H1 (cell line): ENCODE data around the gene AGER. TPM values are rescaled to one million over a fixed set of nuclear protein-coding genes. Genes with fewer than 3 reads are reported as not detected.

ENCODE experiments used
- CTCF ChIA-PET: fragments of 300-600 bp; sonication (Branson Sonifier 250); formaldehyde crosslinking; loops from one replicate; lab custom pipeline; 2021; ENCODE audit not compliant: partially characterized antibody; lab: Charles Lee
- POLR2A ChIA-PET: fragments of 300-600 bp; sonication (Branson Sonifier 250); formaldehyde crosslinking; loops from one replicate; lab custom pipeline; 2021; ENCODE audit warnings: inconsistent platforms; ENCODE audit not compliant: partially characterized antibody; lab: Charles Lee
- DNase-seq, 2 experiments: peaks; one replicate each; pipeline versions ENCODE4 v3.0.0 to v3.0.0-alpha.2; 2010 to 2022; ENCODE audit warnings: low spot score in 2 of 2, low read depth in 1 of 2, mixed read lengths in 1 of 2
- FAIRE-seq: peaks from 2 replicates; lab custom pipeline; 2011; peaks lifted over from hg19 to GRCh38; lab: Jason Lieb, UNC
- H2AFZ ChIP-seq: 2 replicates; pipeline ENCODE4 v1.8.1; 2012; ENCODE audit warnings: low read length, inconsistent platforms
- H2AK5ac ChIP-seq: 2 replicates; pipeline ENCODE4 v1.6.1; 2013; ENCODE audit warnings: low read depth, low read length
- H2BK120ac ChIP-seq: replicated peaks from 2 replicates; pipeline ENCODE3; 2013; ENCODE audit warnings: low read depth, low read length, inconsistent platforms
- H2BK12ac ChIP-seq: 2 replicates; pipeline ENCODE4 v1.6.1; 2013; ENCODE audit warnings: low read depth, low read length
- H2BK15ac ChIP-seq: 2 replicates; pipeline ENCODE4 v1.6.1; 2013; ENCODE audit warnings: low read length
- H2BK20ac ChIP-seq: 2 replicates; pipeline ENCODE4 v1.6.1; 2013; ENCODE audit warnings: low read length
- H2BK5ac ChIP-seq: 2 replicates; pipeline ENCODE4 v1.6.1; 2013; ENCODE audit warnings: low read depth, low read length
- H3K14ac ChIP-seq: 2 replicates; pipeline ENCODE4 v1.6.1; 2013; ENCODE audit warnings: inconsistent platforms; ENCODE audit not compliant: insufficient read length
- H3K18ac ChIP-seq: 2 replicates; pipeline ENCODE4 v1.6.1; 2013; ENCODE audit warnings: low read length; ENCODE audit errors: extremely low read depth
- H3K23ac ChIP-seq: 2 replicates; pipeline ENCODE4 v1.6.1; 2013; ENCODE audit warnings: inconsistent platforms; ENCODE audit not compliant: insufficient read length
- H3K23me2 ChIP-seq: 2 replicates; pipeline ENCODE4 v1.6.1; 2013; ENCODE audit warnings: low read depth, low read length
- H3K27ac ChIP-seq: 2 replicates; pipeline ENCODE4 v1.6.1; 2011; ENCODE audit warnings: low read depth, low read length, inconsistent platforms
- H3K27me3 ChIP-seq, 4 experiments: replicated peaks in 1 of 4; 1 replicate in 1 of 4; 2 replicates in 3 of 4; pipeline versions ENCODE4 v1.6.1 to v1.8.1; 2011 to 2013; ENCODE audit warnings: low read length in 3 of 4, mild to moderate bottlenecking in 3 of 4, inconsistent platforms in 2 of 4, mixed read lengths in 2 of 4, moderate library complexity in 1 of 4; ENCODE audit not compliant: control insufficient read depth in 3 of 4, insufficient read depth in 3 of 4; ENCODE audit errors: extremely low read depth in 1 of 4
- H3K36me3 ChIP-seq, 4 experiments: 2 replicates each; pipeline versions ENCODE4 v1.6.1 to v1.8.1; 2011 to 2013; ENCODE audit warnings: mild to moderate bottlenecking in 4 of 4, low read length in 3 of 4, moderate library complexity in 2 of 4, control low read depth in 1 of 4, inconsistent platforms in 1 of 4; ENCODE audit not compliant: insufficient read depth in 4 of 4, control insufficient read depth in 2 of 4
- H3K4ac ChIP-seq: replicated peaks from 2 replicates; pipeline ENCODE3; 2013; ENCODE audit warnings: low read length, low read depth, mixed read lengths, inconsistent platforms; ENCODE audit not compliant: insufficient read length
- H3K4me1 ChIP-seq, 4 experiments: replicated peaks in 1 of 4; 1 replicate in 1 of 4; 2 replicates in 3 of 4; pipeline versions ENCODE4 v1.6.1 to v1.8.1; 2011 to 2013; ENCODE audit warnings: low read length in 3 of 4, inconsistent platforms in 2 of 4, mixed read lengths in 1 of 4; ENCODE audit not compliant: insufficient read depth in 4 of 4, control insufficient read depth in 3 of 4
- H3K4me2 ChIP-seq, 2 experiments: 2 replicates each; pipeline versions ENCODE4 v1.6.1 to v1.8.1; 2011 to 2013; ENCODE audit warnings: low read depth in 2 of 2, low read length in 2 of 2, control low read depth in 1 of 2, inconsistent platforms in 1 of 2, mild to moderate bottlenecking in 1 of 2; ENCODE audit not compliant: insufficient read depth in 1 of 2
- H3K4me3 ChIP-seq, 4 experiments: fragments of 200-600, 300-600 bp in 1 of 4; sonication (generic), shearing (Covaris generic), sonication (Bioruptor Twin) in 1 of 4; 2 replicates each; pipeline versions ENCODE4 v1.5.1 to v1.8.1; 2011 to 2016; ENCODE audit warnings: low read length in 4 of 4, low read depth in 3 of 4, control low read depth in 2 of 4, inconsistent platforms in 2 of 4, mild to moderate bottlenecking in 2 of 4, mixed read lengths in 1 of 4, moderate library complexity in 1 of 4; ENCODE audit not compliant: insufficient read depth in 2 of 4; ENCODE audit errors: extremely low read depth in 1 of 4
- H3K56ac ChIP-seq: replicated peaks from 2 replicates; pipeline ENCODE3; 2013; ENCODE audit warnings: low read depth, mild to moderate bottlenecking, mixed read lengths, low read length, inconsistent platforms; ENCODE audit not compliant: insufficient read length
- H3K79me1 ChIP-seq: 2 replicates; pipeline ENCODE4 v1.6.1; 2013; ENCODE audit warnings: low read depth, low read length, control low read depth
- H3K79me2 ChIP-seq, 2 experiments: 2 replicates each; pipeline versions ENCODE4 v1.6.1 to v1.8.1; 2012 to 2013; ENCODE audit warnings: low read length in 2 of 2, mild to moderate bottlenecking in 2 of 2, inconsistent platforms in 1 of 2; ENCODE audit not compliant: insufficient read depth in 2 of 2, control insufficient read depth in 1 of 2
- H3K9ac ChIP-seq, 4 experiments: replicated peaks in 1 of 4; 1 replicate in 1 of 4; 2 replicates in 3 of 4; pipeline versions ENCODE4 v1.6.1 to v1.8.1; 2011 to 2013; ENCODE audit warnings: low read depth in 3 of 4, low read length in 3 of 4, control low read depth in 2 of 4, mild to moderate bottlenecking in 2 of 4, moderate library complexity in 2 of 4, inconsistent platforms in 1 of 4; ENCODE audit errors: extremely low read depth in 1 of 4
- H3K9me3 ChIP-seq, 2 experiments: 2 replicates each; pipeline versions ENCODE4 v1.6.1 to v1.8.1; 2012 to 2013; ENCODE audit warnings: mild to moderate bottlenecking in 2 of 2, moderate library complexity in 2 of 2, control low read depth in 1 of 2, inconsistent platforms in 1 of 2, low read depth in 1 of 2, low read length in 1 of 2, mixed read lengths in 1 of 2; ENCODE audit not compliant: insufficient read depth in 2 of 2
- H4K20me1 ChIP-seq, 2 experiments: replicated peaks in 1 of 2; 2 replicates each; pipeline versions ENCODE3 to v1.8.1; 2011 to 2013; ENCODE audit warnings: inconsistent platforms in 2 of 2, low read length in 2 of 2, mild to moderate bottlenecking in 1 of 2; ENCODE audit not compliant: insufficient read depth in 2 of 2, control insufficient read depth in 1 of 2
- H4K5ac ChIP-seq: 2 replicates; pipeline ENCODE4 v1.6.1; 2013; ENCODE audit warnings: low read length, low read depth, mixed read lengths, inconsistent platforms; ENCODE audit not compliant: insufficient read length
- H4K8ac ChIP-seq: 2 replicates; pipeline ENCODE4 v1.8.0; 2013; ENCODE audit warnings: mild to moderate bottlenecking, moderate library complexity, low read length, inconsistent platforms; ENCODE audit not compliant: insufficient read depth; ENCODE audit errors: extremely low read depth
- H4K91ac ChIP-seq: replicated peaks from 2 replicates; pipeline ENCODE3; 2013; ENCODE audit warnings: low read length, mixed read lengths, inconsistent platforms; ENCODE audit not compliant: insufficient read length
- CBX5 ChIP-seq: fragments of 300-800, 300-1000 bp; sonication (generic); IDR thresholded peaks from 2 replicates; pipeline ENCODE4 v1.7.1; 2016; ENCODE audit warnings: antibody characterized with exemption, low read length, low read depth
- CHD2 ChIP-seq: IDR thresholded peaks from 2 replicates; pipeline ENCODE4 v1.6.1; 2012; ENCODE audit warnings: low read length, improper control_type of control experiment
- CREB1 ChIP-seq: IDR thresholded peaks from 2 replicates; pipeline ENCODE4 v1.6.1; 2012; ENCODE audit warnings: inconsistent platforms
- EGR1 ChIP-seq: IDR thresholded peaks from 2 replicates; pipeline ENCODE4 v1.6.1; 2011; ENCODE audit warnings: low read depth, low read length, borderline replicate concordance
- HDAC2 ChIP-seq, 2 experiments: fragments of 300-600 bp in 1 of 2; sonication (generic) in 1 of 2; IDR thresholded peaks; 2 replicates each; pipeline ENCODE4 v1.6.1; 2011 to 2012; ENCODE audit warnings: low read depth in 2 of 2, low read length in 2 of 2, mild to moderate bottlenecking in 2 of 2, moderate library complexity in 2 of 2, borderline replicate concordance in 1 of 2, inconsistent platforms in 1 of 2
- POLR2A ChIP-seq, 2 experiments: IDR thresholded peaks; 1 replicate in 1 of 2; 2 replicates in 1 of 2; pipeline ENCODE4 v1.6.1; 2011; ENCODE audit warnings: low read depth in 2 of 2, low read length in 2 of 2, mild to moderate bottlenecking in 2 of 2; ENCODE audit errors: control extremely low read depth in 1 of 2
- SIN3A ChIP-seq, 2 experiments: IDR thresholded peaks in 1 of 2; conservative IDR thresholded peaks in 1 of 2; 2 replicates each; pipeline ENCODE4 v1.6.1; 2011 to 2012; ENCODE audit warnings: low read length in 2 of 2, improper control_type of control experiment in 1 of 2, low read depth in 1 of 2, mild to moderate bottlenecking in 1 of 2
- SP1 ChIP-seq: IDR thresholded peaks from 2 replicates; pipeline ENCODE4 v1.6.1; 2011; ENCODE audit warnings: low read depth, low read length
- SP2 ChIP-seq: IDR thresholded peaks from 2 replicates; pipeline ENCODE4 v1.6.1; 2012; ENCODE audit warnings: mild to moderate bottlenecking, low read length, inconsistent platforms
- WGBS, 2 experiments: shearing (Covaris generic) in 1 of 2; methylation state at CpG; one replicate each; pipeline versions ENCODE4 v1.1.6 to v1.1.7; 2013 to 2015; ENCODE audit warnings: low lambda C conversion rate in 2 of 2, mixed read lengths in 2 of 2, inconsistent platforms in 1 of 2, low coverage in 1 of 2, missing lambda C conversion rate in 1 of 2; ENCODE audit not compliant: insufficient replicate concordance in 2 of 2, insufficient coverage in 1 of 2, insufficient read length in 1 of 2; ENCODE audit errors: extremely low coverage in 1 of 2, missing lambda C conversion rate in 1 of 2; 5-methylcytosine and 5-hydroxymethylcytosine counted together
- polyA plus RNA-seq, 7 experiments: library from polyadenylated mRNA; depleted of rRNA in 3 of 7; stranded (reverse) in 5 of 7; unstranded in 2 of 7; fragments of >200 nt in 5 of 7; fragments of 200-250 nt in 2 of 7; gene quantifications; 1 replicate in 5 of 7; 2 replicates in 1 of 7; 4 replicates in 1 of 7; pipeline versions ENCODE4 v1.2.1 to v1.2.3, GENCODE V29; 2011 to 2013; ENCODE audit warnings: missing spikeins in 2 of 7, mixed read lengths in 2 of 7
- total RNA-seq: library from RNA; stranded (reverse); fragmentation: NEBNext Ultra II Directional; extraction: Animal tissue kit (Norgen Biotek cat#: 25700); gene quantifications from 2 replicates; pipeline ENCODE4 v1.2.1, GENCODE V29; 2021
- TF ChIP-seq, protein P1 (sequence below): IDR thresholded peaks from 2 replicates; pipeline ENCODE4 v1.6.1; 2012; ENCODE audit warnings: inconsistent platforms

AGER gene
- total and polyA plus RNA-seq, 2 of the 8 experiments (the other 6 are each of a cell fraction or from before 2014, with no cell fraction given) = 3.8 to 10.9 TPM

DNA sequence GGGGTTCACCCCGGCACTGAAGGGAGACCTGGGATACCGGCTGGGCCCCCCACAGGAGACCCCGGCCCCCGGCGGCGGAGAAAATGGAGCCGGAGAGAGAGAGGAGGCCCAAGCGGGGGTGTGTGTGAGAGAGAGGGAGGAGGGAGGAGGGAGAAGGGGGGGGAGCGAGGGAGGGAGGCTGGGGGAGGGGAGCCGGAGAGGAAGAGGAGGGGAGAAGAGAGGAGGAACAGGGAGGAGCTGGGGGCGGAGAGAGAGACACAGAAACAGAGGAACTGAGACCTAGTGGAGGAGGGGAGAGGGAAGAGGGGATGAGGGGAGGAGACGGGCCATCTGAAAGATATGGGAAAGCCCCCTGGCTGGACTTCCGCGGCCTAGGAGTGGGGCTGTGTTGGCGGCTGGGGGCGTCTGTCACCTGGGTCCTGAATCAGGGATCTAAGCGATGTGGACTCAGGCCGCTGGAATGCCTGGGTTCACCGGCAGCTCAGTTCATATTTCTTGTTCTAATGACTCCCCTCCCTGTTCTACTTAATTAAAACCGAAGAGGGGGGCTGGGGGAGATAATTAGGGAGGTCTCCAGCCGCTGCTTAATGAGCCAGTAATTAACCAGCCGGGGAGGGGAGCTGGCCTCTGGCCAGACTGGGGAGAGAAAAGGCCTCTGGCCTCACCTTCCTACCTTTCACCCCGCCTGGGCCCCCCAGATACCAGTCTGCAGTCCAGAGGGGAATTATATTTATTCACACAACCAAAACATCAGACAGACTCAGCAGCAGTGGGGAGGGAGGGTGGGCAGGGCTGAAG, 6.2 kb upstream of the AGER start, which contains the start of gene PBX2:
Gene PBX2 (minus strand): TSS at position 149 of the 798 bp plus-strand sequence. CDS start 287 bp downstream, outside the sequence.
- ChIA-PET CTCF (interaction anchor here (1.1 to 2.5 kb wide), 6 partner anchors 8 to 72 kb away, joined by 3 to 12 read pairs (median 6); partner anchors contain the start of gene RNF5), POLR2A (interaction anchor here (0.6 to 13.3 kb wide), 10 partner anchors 11 to 90 kb away, joined by 3 to 194 read pairs (median 4); partner anchors contain the start of genes AGPAT1, PRRT1 and RNF5)
- Histone ChIP-seq H3K4me3 (peak within 1 kb of the TSS; percentile 30 to 87 (median 64)), H2BK20ac (0 out of 2 replicates have a peak within 1 kb of the TSS, but pooled peaks have one; percentile 48), H2BK120ac (peak within 1 kb of the TSS; percentile 50), H3K4me2 (peak within 1 kb of the TSS; percentile 81 to 90), H3K79me1 (peaks cover 2% of the 10 kb centered on the region; the same call in 1 of the 2 replicates), H4K91ac (peak within 1 kb of the TSS; percentile 20), H3K27ac (peak within 1 kb of the TSS; percentile 76), H4K5ac (peak within 1 kb of the TSS; percentile 0), H4K8ac (no peak within 1 kb of the TSS; the same call in 1 of the 2 replicates), H3K4me1 (peaks cover 8 to 36% (median 18%) of the 10 kb centered on the region in 4 experiments), H3K9me3 (no peaks in the 10 kb centered on the region), H2BK15ac (peak within 1 kb of the TSS; percentile 67; the same call in 1 of the 2 replicates), H3K9ac (peak within 1 kb of the TSS; percentile 38 to 80 (median 60); a peak in 6 of 7 replicates), H3K36me3 (peaks cover 2 to 18% (median 14%) of the 10 kb centered on the region in 4 experiments; a peak in 7 of 8 replicates), H3K23ac (no peak within 1 kb of the TSS), H2BK5ac (peak within 1 kb of the TSS; percentile 55; the same call in 1 of the 2 replicates), H3K79me2 (peaks cover 0 to 13% of the 10 kb centered on the region in 2 experiments; a peak in 2 of 4 replicates), H4K20me1 (peaks cover 0 to 3% of the 10 kb centered on the region in 2 experiments), H3K23me2 (peaks cover 8% of the 10 kb centered on the region), H3K4ac (peak within 1 kb of the TSS; percentile 80), H3K18ac (peak within 1 kb of the TSS; percentile 75), H3K56ac (no peak within 1 kb of the TSS), H2BK12ac (peak within 1 kb of the TSS; percentile 92; the same call in 1 of the 2 replicates), H2AFZ (no peak within 1 kb of the TSS), H3K14ac (no peak within 1 kb of the TSS), H2AK5ac (peak within 1 kb of the TSS; percentile 17; the same call in 1 of the 2 replicates), H3K27me3 (no peaks in the 10 kb centered on the region)
- 7% methylated on average over 11 of the region's 23 CpGs; no CpG with 5 or more reads in 1 of the 2 experiments for WGBS, 2 experiments
- DNase-seq (peak; percentile 65 to 70), FAIRE-seq (no peak)
- TF ChIP-seq POLR2A (IDR thresholded peaks at IDR 0.05; ENCODE audit: control extremely low read depth in 1 of 2, low read depth in 2 of 2, low read length in 2 of 2) (no peak; a peak in 1 of 3 replicates), CREB1 (no peak), CBX5 (no peak), SP2 (no peak), SIN3A (conservative IDR thresholded peaks at IDR 0.05 in 1 of 2, IDR thresholded peaks at IDR 0.05 in 1 of 2; ENCODE audit: low read depth in 1 of 2, low read length in 2 of 2) (peak in 1 of 2 experiments; percentile 84; a peak in 2 of 4 replicates), EGR1 (peak; percentile 63; the same call in 1 of the 2 replicates), HDAC2 (IDR thresholded peaks at IDR 0.05; ENCODE audit: borderline replicate concordance in 1 of 2, low read depth in 2 of 2, low read length in 2 of 2) (no peak), SP1 (peak; percentile 93), CHD2 (peak; percentile 37; the same call in 1 of the 2 replicates)
- TF ChIP-seq, protein P1, sequence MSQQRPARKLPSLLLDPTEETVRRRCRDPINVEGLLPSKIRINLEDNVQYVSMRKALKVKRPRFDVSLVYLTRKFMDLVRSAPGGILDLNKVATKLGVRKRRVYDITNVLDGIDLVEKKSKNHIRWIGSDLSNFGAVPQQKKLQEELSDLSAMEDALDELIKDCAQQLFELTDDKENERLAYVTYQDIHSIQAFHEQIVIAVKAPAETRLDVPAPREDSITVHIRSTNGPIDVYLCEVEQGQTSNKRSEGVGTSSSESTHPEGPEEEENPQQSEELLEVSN = no peak
